CD4-positive, CD25-positive, alpha-beta regulatory T cell (primary cell): ENCODE data around the gene AGBL1. TPM values are rescaled to one million over a fixed set of nuclear protein-coding genes. Genes with fewer than 3 reads are reported as not detected.
A peak's percentile ranks its signal among the peaks of the same experiment; 100 is the strongest.

Source experiments
- ATAC-seq, 2 donors: fragments of 150-1000 bp; cut with Tn5 transposase; one replicate each; pipeline ENCODE4 v1.10.0; 2021; ENCODE audit warnings: low read depth in 2 of 2, moderate number of reproducible peaks in 2 of 2, moderate library complexity in 1 of 2
- DNase-seq, 3 donors: peaks; one replicate each; pipeline versions ENCODE4 v3.0.0 to v3.0.0-alpha.2; 2012 to 2022; ENCODE audit warnings: mixed read lengths in 1 of 3
- H3K27ac ChIP-seq: one replicate; pipeline ENCODE4 v1.7.0; 2013; ENCODE audit warnings: mild to moderate bottlenecking, low read length; ENCODE audit not compliant: insufficient read depth, poor library complexity, severe bottlenecking
- H3K27me3 ChIP-seq: one replicate; pipeline ENCODE4 v1.7.0; 2013; ENCODE audit warnings: low read length; ENCODE audit not compliant: control insufficient read depth, insufficient read depth
- H3K36me3 ChIP-seq: one replicate; pipeline ENCODE4 v1.7.0; 2013; ENCODE audit warnings: mild to moderate bottlenecking, low read length, moderate library complexity; ENCODE audit not compliant: control insufficient read depth, insufficient read depth
- H3K4me1 ChIP-seq: 2 replicates; pipeline ENCODE4 v1.7.0; 2013; ENCODE audit warnings: mild to moderate bottlenecking, low read length; ENCODE audit not compliant: insufficient read depth, control insufficient read depth, poor library complexity, severe bottlenecking
- H3K4me3 ChIP-seq: one replicate; pipeline ENCODE4 v1.7.0; 2013; ENCODE audit warnings: low read depth, mild to moderate bottlenecking, low read length, moderate library complexity
- H3K9me3 ChIP-seq, 2 experiments: 1 replicate in 1 of 2; 2 replicates in 1 of 2; pipeline ENCODE4 v1.7.0; 2013; ENCODE audit warnings: low read length in 2 of 2, mild to moderate bottlenecking in 1 of 2, moderate library complexity in 1 of 2; ENCODE audit not compliant: control insufficient read depth in 2 of 2
- H3K27ac Mint-ChIP-seq, 3 donors: one replicate each; pipeline ENCODE4 v1.8.0; 2020 to 2022; ENCODE audit warnings: mild to moderate bottlenecking in 3 of 3, mixed read lengths in 3 of 3, moderate library complexity in 2 of 3
- H3K27me3 Mint-ChIP-seq: one replicate; pipeline ENCODE4 v1.8.0; 2022; ENCODE audit warnings: mild to moderate bottlenecking, mixed read lengths
- H3K36me3 Mint-ChIP-seq: one replicate; pipeline ENCODE4 v1.8.0; 2020; ENCODE audit warnings: mixed read lengths
- H3K4me1 Mint-ChIP-seq, 4 donors: one replicate each; pipeline ENCODE4 v1.8.0; 2020 to 2022; ENCODE audit warnings: mixed read lengths in 4 of 4, mild to moderate bottlenecking in 1 of 4
- H3K4me3 Mint-ChIP-seq, 4 donors: one replicate each; pipeline ENCODE4 v1.8.0; 2020 to 2022; ENCODE audit warnings: mild to moderate bottlenecking in 4 of 4, mixed read lengths in 4 of 4, moderate library complexity in 3 of 4
- H3K9me3 Mint-ChIP-seq, 7 donors: one replicate each; pipeline ENCODE4 v1.8.0; 2020 to 2022; ENCODE audit warnings: mixed read lengths in 7 of 7, mild to moderate bottlenecking in 3 of 7, moderate library complexity in 2 of 7
- polyA plus RNA-seq, 4 donors: library from polyadenylated mRNA; unstranded; fragments of 300-500 nt; fragmentation: Illumina TruSeq; gene quantifications; one replicate each; pipeline ENCODE4 v1.2.3, GENCODE V29; 2021
- total RNA-seq: library from RNA; stranded (reverse); gene quantifications from one replicate; pipeline ENCODE4 v1.2.3, GENCODE V29; 2022

AGBL1 gene
- total and polyA plus RNA-seq, 5 donors from 2014 or later = not detected

DNA sequence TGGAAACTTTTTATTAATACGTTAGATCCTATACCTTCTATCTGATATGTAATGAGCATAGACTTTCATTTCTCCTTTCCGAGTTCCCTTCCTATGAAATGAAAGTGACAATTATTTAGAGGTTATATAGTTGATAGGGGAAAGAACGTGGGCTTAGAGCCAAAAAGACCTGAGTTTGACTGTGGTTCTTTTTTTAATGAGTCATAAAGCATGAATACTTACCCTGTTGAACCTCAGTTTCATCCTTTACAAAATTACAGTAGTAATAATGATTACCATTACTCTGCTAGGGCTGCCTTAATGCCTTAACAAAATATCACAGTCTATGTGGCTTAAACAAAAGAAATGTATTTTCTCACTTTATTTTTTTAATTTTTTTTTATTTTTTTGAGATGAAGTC lies 75.9 kb downstream of the AGBL1 start:
- no peak overlapping the region for H3K4me3 Mint-ChIP-seq
- H3K27me3 ChIP-seq = no peaks in the 10 kb centered on the region
- no peaks in the 10 kb centered on the region for H3K4me1 ChIP-seq
- H3K4me1 Mint-ChIP-seq = no peaks in the 10 kb centered on the region
- peaks cover 0 to 20% (median 4%) of the 10 kb centered on the region in 7 donors for H3K9me3 Mint-ChIP-seq
- H3K36me3 Mint-ChIP-seq = no peaks in the 10 kb centered on the region
- no peak for ATAC-seq
- H3K4me3 ChIP-seq = no peak overlapping the region
- H3K27ac ChIP-seq = no peak overlapping the region
- no peaks in the 10 kb centered on the region for H3K9me3 ChIP-seq
- H3K36me3 ChIP-seq = no peaks in the 10 kb centered on the region
- no peak overlapping the region for H3K27ac Mint-ChIP-seq
- no peak for DNase-seq
- peaks cover 4% of the 10 kb centered on the region for H3K27me3 Mint-ChIP-seq

DNA sequence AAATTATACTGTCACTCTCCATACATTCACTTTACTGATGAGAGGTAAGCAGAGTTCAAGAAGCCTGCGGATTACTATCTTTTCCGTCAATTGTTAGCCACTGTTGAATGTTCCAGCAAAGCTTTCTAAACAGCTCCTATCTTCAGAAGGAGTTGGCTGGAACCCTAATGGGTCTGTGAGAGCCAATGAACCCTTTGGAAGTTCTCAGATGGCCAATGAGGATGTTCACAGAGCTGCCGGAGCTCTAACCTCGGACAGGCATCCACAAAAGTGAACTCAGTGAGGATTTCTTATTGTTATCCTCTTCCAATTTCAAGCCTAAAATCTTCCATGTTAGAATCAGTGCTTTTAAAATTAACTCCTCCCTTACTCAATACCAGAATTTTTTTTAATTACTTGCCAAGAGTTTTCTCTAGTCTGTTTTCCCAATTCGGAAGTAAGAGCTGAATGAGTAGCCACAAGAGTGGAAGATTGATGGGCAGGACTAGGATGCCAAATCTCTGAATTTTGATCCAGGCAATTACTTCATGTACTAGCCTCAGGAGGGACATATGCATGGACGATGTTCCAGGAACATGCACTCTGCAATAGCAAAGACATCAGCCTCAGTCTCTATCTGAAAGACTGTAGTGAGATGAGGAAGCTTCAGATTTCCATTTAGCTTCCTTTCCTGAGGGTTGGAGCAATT lies 78.1 kb downstream of the AGBL1 start:
- Mint-ChIP-seq H3K36me3 (no peaks in the 10 kb centered on the region), H3K4me1 (no peaks in the 10 kb centered on the region)

DNA sequence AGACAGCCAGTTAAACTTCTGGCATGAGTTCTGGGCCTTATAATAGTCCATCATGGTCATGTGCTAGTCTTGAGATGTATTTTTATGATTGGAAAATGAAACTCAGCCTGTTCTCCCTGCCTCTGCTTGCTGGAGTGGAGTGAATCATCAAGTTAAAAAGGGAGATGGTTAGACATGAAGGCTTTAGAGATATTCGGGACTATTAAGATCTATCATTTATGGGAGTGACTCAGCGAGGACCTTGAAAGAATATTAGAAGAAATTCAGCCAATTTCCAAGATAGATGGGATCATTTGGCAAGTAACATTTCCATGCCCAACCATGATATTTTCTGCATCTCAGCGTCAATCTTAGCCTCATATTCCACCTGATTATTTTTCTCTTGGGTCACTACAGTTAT lies 79.8 kb downstream of the AGBL1 start:
- Mint-ChIP-seq H3K9me3 (peaks cover 0 to 2% (median 0%) of the 10 kb centered on the region in 7 donors), H3K36me3 (no peaks in the 10 kb centered on the region), H3K27ac (peak overlapping the region in 1 of 3 donors; percentile 7), H3K27me3 (peaks cover 4% of the 10 kb centered on the region), H3K4me1 (no peaks in the 10 kb centered on the region), H3K4me3 (no peak overlapping the region)
- Histone ChIP-seq H3K9me3 (no peaks in the 10 kb centered on the region), H3K27ac (no peak overlapping the region), H3K36me3 (no peaks in the 10 kb centered on the region), H3K4me1 (no peaks in the 10 kb centered on the region), H3K27me3 (no peaks in the 10 kb centered on the region), H3K4me3 (no peak overlapping the region)
- DNase-seq (no peak), ATAC-seq (no peak)

More for the DNA sequence above, 78.1 kb downstream of the AGBL1 start:
- Mint-ChIP-seq H3K9me3 (peaks cover 0 to 6% (median 2%) of the 10 kb centered on the region in 7 donors), H3K4me3 (no peak overlapping the region), H3K27me3 (peaks cover 4% of the 10 kb centered on the region), H3K27ac (no peak overlapping the region)
- Histone ChIP-seq H3K4me3 (no peak overlapping the region), H3K27ac (no peak overlapping the region), H3K4me1 (no peaks in the 10 kb centered on the region), H3K36me3 (no peaks in the 10 kb centered on the region), H3K9me3 (no peaks in the 10 kb centered on the region), H3K27me3 (no peaks in the 10 kb centered on the region)
- ATAC-seq (no peak), DNase-seq (no peak)

DNA sequence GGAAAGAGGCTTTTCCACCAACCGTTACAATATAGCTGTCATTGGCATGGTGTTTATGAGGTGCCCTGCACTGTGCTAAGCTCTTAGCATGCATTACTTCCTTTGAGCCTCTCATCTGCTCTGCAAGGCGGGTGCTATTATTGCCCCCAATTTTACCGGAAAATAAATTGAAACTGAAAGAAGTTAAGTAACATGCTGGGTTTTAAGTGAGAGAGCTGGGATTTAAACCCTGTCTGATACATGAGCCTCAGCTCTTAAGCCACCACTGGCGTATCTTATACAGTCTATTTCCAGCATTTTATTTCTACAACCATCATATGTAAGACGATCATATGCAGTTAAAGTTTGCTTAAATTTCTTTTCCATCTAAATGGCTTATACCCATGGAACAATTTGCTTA lies 81.6 kb downstream of the AGBL1 start:
- H3K27ac Mint-ChIP-seq = no peak overlapping the region
- H3K4me3 ChIP-seq = no peak overlapping the region
- H3K27me3 Mint-ChIP-seq = peaks cover 4% of the 10 kb centered on the region
- ATAC-seq = no peak
- no peaks in the 10 kb centered on the region for H3K27me3 ChIP-seq
- peaks cover 0 to 2% (median 0%) of the 10 kb centered on the region in 7 donors for H3K9me3 Mint-ChIP-seq
- DNase-seq = no peak
- H3K36me3 ChIP-seq = no peaks in the 10 kb centered on the region
- no peaks in the 10 kb centered on the region for H3K36me3 Mint-ChIP-seq
- no peak overlapping the region for H3K4me3 Mint-ChIP-seq
- H3K4me1 ChIP-seq = no peaks in the 10 kb centered on the region
- H3K4me1 Mint-ChIP-seq = no peaks in the 10 kb centered on the region
- H3K27ac ChIP-seq = no peak overlapping the region
- H3K9me3 ChIP-seq = no peaks in the 10 kb centered on the region

DNA sequence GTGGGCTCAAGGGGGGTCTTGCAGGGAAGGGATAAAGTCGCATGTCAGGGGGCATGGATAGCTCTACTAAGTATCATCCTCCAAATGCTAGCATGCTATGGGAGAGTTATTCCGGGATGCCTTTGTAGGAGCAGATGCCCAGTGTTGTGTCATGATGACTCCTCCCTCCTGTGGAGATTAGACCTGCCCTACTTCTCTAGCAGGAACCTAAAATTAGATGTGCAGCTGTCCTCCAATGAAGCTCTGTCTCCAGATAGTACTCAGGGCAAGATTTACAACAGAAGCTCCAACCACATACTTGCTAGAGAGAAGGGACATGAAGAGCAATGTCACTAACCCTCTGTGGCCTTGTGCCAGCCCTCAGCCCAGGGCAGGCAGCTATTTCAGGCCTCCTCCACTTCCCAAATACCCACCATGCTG lies 82.5 kb downstream of the AGBL1 start:
- no peaks in the 10 kb centered on the region for H3K36me3 ChIP-seq
- DNase-seq (no peak), ATAC-seq (no peak)
- H3K9me3 ChIP-seq = no peaks in the 10 kb centered on the region
- peaks cover 4% of the 10 kb centered on the region for H3K27me3 Mint-ChIP-seq
- no peak overlapping the region for H3K4me3 Mint-ChIP-seq
- no peaks in the 10 kb centered on the region for H3K4me1 ChIP-seq
- peaks cover 0 to 2% (median 0%) of the 10 kb centered on the region in 7 donors for H3K9me3 Mint-ChIP-seq
- peaks cover 3% of the 10 kb centered on the region for H3K27me3 ChIP-seq
- no peak overlapping the region for H3K27ac ChIP-seq
- H3K4me3 ChIP-seq = no peak overlapping the region
- no peaks in the 10 kb centered on the region for H3K36me3 Mint-ChIP-seq
- H3K27ac Mint-ChIP-seq = no peak overlapping the region
- no peaks in the 10 kb centered on the region for H3K4me1 Mint-ChIP-seq

DNA sequence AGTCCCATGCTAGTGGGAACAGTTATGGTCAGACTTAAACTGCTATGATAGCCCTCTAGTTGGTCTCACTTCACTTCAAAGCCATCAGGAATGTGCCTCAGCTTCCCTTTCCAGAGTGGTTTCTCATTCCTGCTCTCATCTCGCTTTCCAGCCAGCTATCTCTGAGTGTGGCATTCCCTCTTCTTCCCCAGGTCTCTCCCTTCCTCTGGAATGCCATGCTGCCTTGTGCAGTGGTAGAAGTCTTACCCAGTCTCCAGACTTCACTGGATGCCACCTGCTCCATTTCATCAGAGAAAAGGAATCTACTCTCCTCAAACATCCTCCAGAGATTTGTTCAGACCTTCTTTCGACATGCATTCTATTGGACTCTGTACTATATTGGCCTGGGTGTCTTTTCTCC lies 83.0 kb downstream of the AGBL1 start:
- Histone ChIP-seq H3K27me3 (peaks cover 3% of the 10 kb centered on the region), H3K4me1 (no peaks in the 10 kb centered on the region), H3K27ac (no peak overlapping the region), H3K4me3 (no peak overlapping the region), H3K9me3 (no peaks in the 10 kb centered on the region), H3K36me3 (no peaks in the 10 kb centered on the region)
- peaks cover 2% of the 10 kb centered on the region for H3K27me3 Mint-ChIP-seq
- no peaks in the 10 kb centered on the region for H3K36me3 Mint-ChIP-seq
- H3K4me1 Mint-ChIP-seq = no peaks in the 10 kb centered on the region
- DNase-seq = no peak
- H3K27ac Mint-ChIP-seq = peak overlapping the region in 1 of 3 donors; percentile 42
- peaks cover 0 to 2% (median 0%) of the 10 kb centered on the region in 7 donors for H3K9me3 Mint-ChIP-seq
- H3K4me3 Mint-ChIP-seq = no peak overlapping the region
- no peak for ATAC-seq

DNA sequence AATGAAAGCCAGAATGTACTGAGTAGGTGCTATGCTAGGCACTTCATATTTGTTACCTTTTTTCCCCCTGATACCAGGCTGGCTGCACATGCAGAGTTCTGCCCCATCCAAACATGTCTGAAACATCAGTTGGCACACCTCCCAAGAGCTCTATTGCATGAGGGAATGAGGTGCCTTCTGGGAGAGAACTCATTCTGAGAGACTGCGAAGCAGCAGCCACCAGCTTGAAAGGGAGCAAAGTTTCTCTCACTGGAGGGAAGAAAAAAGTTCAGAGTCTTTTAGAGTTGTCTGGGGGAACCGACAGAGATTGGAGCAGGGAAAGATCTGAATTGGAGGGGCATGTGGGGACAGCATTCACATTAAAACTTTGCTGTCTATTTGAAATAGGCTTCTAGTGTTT lies 84.1 kb downstream of the AGBL1 start:
- no peak for ATAC-seq
- Mint-ChIP-seq H3K27me3 (no peaks in the 10 kb centered on the region), H3K4me1 (no peaks in the 10 kb centered on the region), H3K36me3 (no peaks in the 10 kb centered on the region), H3K4me3 (no peak overlapping the region), H3K27ac (no peak overlapping the region), H3K9me3 (peaks cover 0 to 2% (median 0%) of the 10 kb centered on the region in 7 donors)
- Histone ChIP-seq H3K9me3 (no peaks in the 10 kb centered on the region), H3K4me3 (no peak overlapping the region), H3K27ac (no peak overlapping the region), H3K4me1 (no peaks in the 10 kb centered on the region), H3K36me3 (no peaks in the 10 kb centered on the region), H3K27me3 (peaks cover 3% of the 10 kb centered on the region)
- DNase-seq = no peak

DNA sequence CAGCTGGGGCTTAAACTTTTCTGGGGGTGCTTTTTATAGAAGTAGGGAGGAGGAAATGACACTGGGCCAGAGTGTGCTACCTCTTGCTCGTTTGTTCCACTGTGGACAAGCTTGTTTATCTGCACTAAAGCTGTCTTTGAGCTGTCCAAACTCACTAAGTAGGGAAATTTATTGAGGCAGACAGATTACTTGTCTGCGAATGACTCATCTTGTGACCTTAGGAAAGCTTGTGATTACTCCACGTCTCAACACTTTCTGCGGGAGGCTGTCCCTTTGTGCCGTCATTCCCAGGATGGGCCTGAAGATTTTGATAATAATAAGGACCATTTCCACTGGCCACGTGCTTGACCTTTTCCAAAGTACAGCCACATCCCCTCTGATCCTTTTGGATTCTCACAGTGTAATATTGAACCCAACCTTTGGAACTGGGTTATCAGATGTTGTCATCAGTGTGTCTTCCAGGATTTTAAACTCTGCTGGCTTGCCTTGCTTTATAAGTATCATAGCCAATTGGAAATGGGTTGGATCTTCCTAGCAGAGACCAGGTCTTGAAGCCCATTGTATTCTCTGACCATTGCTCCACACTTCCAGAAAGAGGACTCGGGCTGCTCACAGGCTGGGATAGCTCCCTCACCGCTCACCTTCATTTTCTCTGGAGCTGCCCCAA lies 84.7 kb downstream of the AGBL1 start:
- ATAC-seq (no peak), DNase-seq (no peak)
- Histone ChIP-seq H3K36me3 (no peaks in the 10 kb centered on the region), H3K9me3 (no peaks in the 10 kb centered on the region), H3K27ac (no peak overlapping the region), H3K4me1 (no peaks in the 10 kb centered on the region), H3K27me3 (peaks cover 3% of the 10 kb centered on the region), H3K4me3 (no peak overlapping the region)
- Mint-ChIP-seq H3K4me1 (no peaks in the 10 kb centered on the region), H3K36me3 (no peaks in the 10 kb centered on the region), H3K27me3 (no peaks in the 10 kb centered on the region), H3K4me3 (no peak overlapping the region), H3K27ac (peak overlapping the region in 1 of 3 donors; percentile 5), H3K9me3 (peaks cover 0 to 2% (median 0%) of the 10 kb centered on the region in 7 donors)
